Tracheal epithelial cell (primary cell): ENCODE data around the gene LRRN4CL. TPM values are rescaled to one million over a fixed set of nuclear protein-coding genes. Genes with fewer than 3 reads are reported as not detected.

Source experiments
- total RNA-seq: library from RNA; depleted of rRNA; stranded (reverse); fragments of >200 nt; gene quantifications from 2 replicates; pipeline ENCODE4 v1.2.1, GENCODE V29; 2014

LRRN4CL gene
- total RNA-seq: under 0.01 and 0.21 TPM in 2 replicates

GRCh38 chr11:62689421-62690183, at the start of gene LRRN4CL:
Gene LRRN4CL, minus strand, starts transcription at chr11:62689530. Its CDS starts 1,022 bp downstream, at chr11:62688508.

GRCh38 chr11:62728171-62728988, 39.0 kb upstream of the LRRN4CL start, which contains the start of gene TTC9C:
Gene TTC9C, plus strand, starts transcription at chr11:62728486. Its CDS starts 363 bp downstream, at chr11:62728849.

GRCh38 chr11:62727165-62727871, 38.0 kb upstream of the LRRN4CL start, which contains the start of gene HNRNPUL2:
Gene HNRNPUL2, minus strand, starts transcription at chr11:62727457. Its CDS starts 301 bp downstream, at chr11:62727156.

GRCh38 chr11:62707277-62707861, 18.0 kb upstream of the LRRN4CL start, which contains the start of the genes BSCL2 and GNG3:
Gene BSCL2, minus strand, starts transcription at chr11:62707424. Its CDS starts 229 bp downstream, at chr11:62707195.
Gene GNG3, plus strand, starts transcription at chr11:62707676. Its CDS starts 620 bp downstream, at chr11:62708296.

GRCh38 chr11:62678770-62679696, 10.3 kb downstream of the LRRN4CL start, which contains the start of gene UBXN1:
Gene UBXN1, minus strand, starts transcription at chr11:62679073. Its CDS starts 150 bp downstream, at chr11:62678923.

GRCh38 chr11:62671608-62672389, 17.5 kb downstream of the LRRN4CL start, which contains the start of the genes LBHD1 and UQCC3:
Gene LBHD1, minus strand, starts transcription at chr11:62672267. Its CDS starts 2,236 bp downstream, at chr11:62670031.
Gene UQCC3, plus strand, starts transcription at chr11:62671673. Its CDS starts 73 bp downstream, at chr11:62671746.

GRCh38 chr11:62665075-62665598, 24.2 kb downstream of the LRRN4CL start, which contains the start of the genes C11orf98 and CSKMT:
Gene C11orf98, minus strand, starts transcription at chr11:62665210. Its CDS starts 41 bp downstream, at chr11:62665169.
Gene CSKMT, plus strand, starts transcription at chr11:62665312. Its CDS starts 568 bp downstream, at chr11:62665880.

GRCh38 chr11:62645946-62646824, 43.1 kb downstream of the LRRN4CL start, which contains the start of gene GANAB:
Gene GANAB, minus strand, starts transcription at chr11:62646613. Its CDS starts 14 bp downstream, at chr11:62646599.

Other genes starting within 250 kb of the LRRN4CL start
- 448 and 668 TPM in 2 replicates for gene AHNAK, start 142.7 kb downstream of the LRRN4CL start, total RNA-seq
- gene EEF1G, start 115.6 kb downstream of the LRRN4CL start, total RNA-seq: 1,841 and 2,603 TPM in 2 replicates
- 7.0 and 9.0 TPM in 2 replicates for gene TUT1, start 98.0 kb downstream of the LRRN4CL start, total RNA-seq
- gene MTA2, start 87.7 kb downstream of the LRRN4CL start, total RNA-seq: 141 and 164 TPM in 2 replicates
- gene EML3, start 76.8 kb downstream of the LRRN4CL start, total RNA-seq: 12.1 and 17.8 TPM in 2 replicates
- gene ROM1, start 76.3 kb downstream of the LRRN4CL start, total RNA-seq: 1.4 and 3.0 TPM in 2 replicates
- gene B3GAT3, start 67.5 kb downstream of the LRRN4CL start, total RNA-seq: 45.1 and 50.5 TPM in 2 replicates
- 132 and 144 TPM in 2 replicates for gene GANAB, start 42.9 kb downstream of the LRRN4CL start, total RNA-seq
- 25.8 and 30.5 TPM in 2 replicates for gene INTS5, start 36.2 kb downstream of the LRRN4CL start, total RNA-seq
- gene C11orf98, start 24.3 kb downstream of the LRRN4CL start, total RNA-seq: 23.9 and 32.8 TPM in 2 replicates
- gene CSKMT, start 24.2 kb downstream of the LRRN4CL start, total RNA-seq: 4.3 and 26.0 TPM in 2 replicates
- 11.6 and 20.2 TPM in 2 replicates for gene UQCC3, start 17.9 kb downstream of the LRRN4CL start, total RNA-seq
- gene LBHD1, start 17.3 kb downstream of the LRRN4CL start, total RNA-seq: 0.85 and 0.96 TPM in 2 replicates
- 172 and 236 TPM in 2 replicates for gene UBXN1, start 10.5 kb downstream of the LRRN4CL start, total RNA-seq
- 27.0 and 61.6 TPM in 2 replicates for gene BSCL2, start 17.9 kb upstream of the LRRN4CL start, total RNA-seq
- gene GNG3, start 18.1 kb upstream of the LRRN4CL start, total RNA-seq: not detected in 2 replicates
- 6.0 and 7.2 TPM in 2 replicates for gene HNRNPUL2, start 37.9 kb upstream of the LRRN4CL start, total RNA-seq
- gene TTC9C, start 39.0 kb upstream of the LRRN4CL start, total RNA-seq: 19.5 and 36.2 TPM in 2 replicates
- gene ZBTB3, start 64.6 kb upstream of the LRRN4CL start, total RNA-seq: 9.9 and 11.5 TPM in 2 replicates
- 71.8 and 86.8 TPM in 2 replicates for gene POLR2G, start 72.0 kb upstream of the LRRN4CL start, total RNA-seq
- gene TAF6L, start 81.9 kb upstream of the LRRN4CL start, total RNA-seq: 13.3 and 21.1 TPM in 2 replicates
- 39.3 and 46.3 TPM in 2 replicates for gene TMEM179B, start 97.9 kb upstream of the LRRN4CL start, total RNA-seq
- 25.8 and 29.6 TPM in 2 replicates for gene TMEM223, start 102.5 kb upstream of the LRRN4CL start, total RNA-seq
- 8.5 and 11.8 TPM in 2 replicates for gene NXF1, start 115.9 kb upstream of the LRRN4CL start, total RNA-seq
- 24.9 and 27.2 TPM in 2 replicates for gene STX5, start 142.5 kb upstream of the LRRN4CL start, total RNA-seq
- not detected in 2 replicates for gene TEX54, start 143.3 kb upstream of the LRRN4CL start, total RNA-seq
- gene WDR74, start 150.1 kb upstream of the LRRN4CL start, total RNA-seq: 85.3 and 91.8 TPM in 2 replicates
- 423 and 762 TPM in 2 replicates for gene SLC3A2, start 191.4 kb upstream of the LRRN4CL start, total RNA-seq
- not detected in 2 replicates for gene CHRM1, start 231.8 kb upstream of the LRRN4CL start, total RNA-seq